Vagina (tissue), 2 donors: ENCODE measurements around the gene LCE2B. TPM values are rescaled to one million over a fixed set of nuclear protein-coding genes. Genes with fewer than 3 reads are reported as not detected.
"Not testable (repeated sequence)": the region's sequence is repeated elsewhere in the genome, so short reads cannot be mapped to it uniquely, and the experiment has no call there.

ENCODE experiments used
- DNase-seq, 2 donors: peaks; one replicate each; pipeline ENCODE4 v3.0.0-alpha.2; 2017; ENCODE audit errors: extremely low spot score in 2 of 2
- H3K27ac ChIP-seq: fragments of 200-600 bp; sonication (generic); one replicate; pipeline ENCODE4 v1.5.1; 2019
- H3K27me3 ChIP-seq: fragments of 200-600 bp; sonication (generic); one replicate; pipeline ENCODE4 v1.5.1; 2019
- H3K36me3 ChIP-seq, 2 donors: fragments of 200-600 bp; sonication (generic); one replicate each; pipeline ENCODE4 v1.5.1; 2017 to 2019
- H3K4me1 ChIP-seq: fragments of 200-600 bp; sonication (generic); one replicate; pipeline ENCODE4 v1.5.1; 2019
- H3K4me3 ChIP-seq, 2 donors: fragments of 200-600 bp; sonication (generic); 1 replicate in 1 of 2; 2 replicates in 1 of 2; pipeline ENCODE4 v1.5.1; 2016 to 2019
- H3K9me3 ChIP-seq: fragments of 200-600 bp; sonication (generic); one replicate; pipeline ENCODE4 v1.5.1; 2019
- CTCF ChIP-seq, 3 experiments: fragments of 450-650 bp in 2 of 3; fragments of 200-600 bp in 1 of 3; sonication (generic) in 1 of 3; IDR thresholded peaks; one replicate each; pipeline ENCODE4 v1.5.1; 2017 to 2019; ENCODE audit warnings: antibody characterized with exemption in 3 of 3, mild to moderate bottlenecking in 2 of 3, moderate library complexity in 2 of 3
- POLR2A ChIP-seq, 2 donors: fragments of 450-650 bp; IDR thresholded peaks; one replicate each; pipeline ENCODE4 v1.6.1; 2017; ENCODE audit warnings: antibody characterized with exemption in 2 of 2, mild to moderate bottlenecking in 2 of 2, moderate library complexity in 2 of 2
- POLR2AphosphoS5 ChIP-seq, 2 donors: sonication (generic); formaldehyde crosslinking; IDR thresholded peaks; one replicate each; pipeline ENCODE4 v1.9.0; 2017; ENCODE audit warnings: antibody characterized with exemption in 2 of 2, mild to moderate bottlenecking in 2 of 2, low read depth in 1 of 2; ENCODE audit not compliant: insufficient read depth in 1 of 2
- intact Hi-C: fragments of 100-400 bp; cut with DNase I; formaldehyde crosslinking; loops from one replicate; pipeline ENCODE4 v1.15.1; 2023
- total RNA-seq: library from RNA; depleted of rRNA; stranded (reverse); fragments of >200 nt; gene quantifications from one replicate; pipeline ENCODE4 v1.2.3, GENCODE V29; 2016

LCE2B gene
- total RNA-seq, 1 donor from 2014 or later: not detected

GRCh38 chr1:152667648-152668047 is 18.3 kb upstream of the LCE2B start:
- DNase-seq: no peak
- H3K9me3 ChIP-seq: no peaks in the 10 kb centered on the region
- no peaks in the 10 kb centered on the region for H3K36me3 ChIP-seq
- intact Hi-C loops: no loop called here
- no peaks in the 10 kb centered on the region for H3K4me1 ChIP-seq
- no peak overlapping the region for H3K4me3 ChIP-seq
- TF ChIP-seq CTCF (IDR thresholded peaks at IDR 0.05) (no peak), POLR2AphosphoS5 (IDR thresholded peaks at IDR 0.05; ENCODE audit: insufficient read depth in 1 of 2, low read depth in 1 of 2) (no peak)
- no peak overlapping the region for H3K27ac ChIP-seq
- no peaks in the 10 kb centered on the region for H3K27me3 ChIP-seq

GRCh38 chr1:152673016-152673415 is 12.9 kb upstream of the LCE2B start:
- TF ChIP-seq CTCF (IDR thresholded peaks at IDR 0.05) (no peak), POLR2A (IDR thresholded peaks at IDR 0.05) (no peak), POLR2AphosphoS5 (IDR thresholded peaks at IDR 0.05; ENCODE audit: insufficient read depth in 1 of 2, low read depth in 1 of 2) (no peak)
- Histone ChIP-seq H3K27me3 (no peaks in the 10 kb centered on the region), H3K4me3 (no peak overlapping the region), H3K36me3 (no peaks in the 10 kb centered on the region), H3K9me3 (no peaks in the 10 kb centered on the region), H3K4me1 (no peaks in the 10 kb centered on the region), H3K27ac (no peak overlapping the region)
- no peak for DNase-seq
- intact Hi-C loops: no loop called here

- H3K4me3 ChIP-seq, H3K27me3 ChIP-seq, H3K36me3 ChIP-seq, intact Hi-C loops, DNase-seq, H3K4me1 ChIP-seq, H3K27ac ChIP-seq, H3K9me3 ChIP-seq: not testable (repeated sequence)
These were observed 10.9 kb upstream of the LCE2B start, which contains the start of gene LCE2C for GRCh38 chr1:152674983-152675382. Gene LCE2C, plus strand, starts transcription at chr1:152675279. Its CDS starts 737 bp downstream, at chr1:152676016.

- H3K27me3 ChIP-seq: no peaks in the 10 kb centered on the region
- no peaks in the 10 kb centered on the region for H3K36me3 ChIP-seq
- no peaks in the 10 kb centered on the region for H3K4me1 ChIP-seq
- no peak overlapping the region for H3K4me3 ChIP-seq
- no peaks in the 10 kb centered on the region for H3K9me3 ChIP-seq
- intact Hi-C loops: no loop called here
- TF ChIP-seq POLR2A (IDR thresholded peaks at IDR 0.05) (no peak), CTCF (IDR thresholded peaks at IDR 0.05) (no peak), POLR2AphosphoS5 (IDR thresholded peaks at IDR 0.05; ENCODE audit: insufficient read depth in 1 of 2, low read depth in 1 of 2) (no peak)
- DNase-seq: no peak
- no peak overlapping the region for H3K27ac ChIP-seq
These were observed 6.5 kb upstream of the LCE2B start for GRCh38 chr1:152679459-152679858.

GRCh38 chr1:152681616-152682015 is 4.3 kb upstream of the LCE2B start:
- no peaks in the 10 kb centered on the region for H3K36me3 ChIP-seq
- H3K27ac ChIP-seq: no peak overlapping the region
- TF ChIP-seq POLR2A (IDR thresholded peaks at IDR 0.05) (no peak), CTCF (IDR thresholded peaks at IDR 0.05) (no peak), POLR2AphosphoS5 (IDR thresholded peaks at IDR 0.05; ENCODE audit: insufficient read depth in 1 of 2, low read depth in 1 of 2) (no peak)
- no peak for DNase-seq
- intact Hi-C loops: no loop called here
- H3K27me3 ChIP-seq: no peaks in the 10 kb centered on the region
- H3K4me3 ChIP-seq: no peak overlapping the region
- no peaks in the 10 kb centered on the region for H3K4me1 ChIP-seq
- H3K9me3 ChIP-seq: no peaks in the 10 kb centered on the region

- no peaks in the 10 kb centered on the region for H3K27me3 ChIP-seq
- H3K9me3 ChIP-seq: no peaks in the 10 kb centered on the region
- no peaks in the 10 kb centered on the region for H3K36me3 ChIP-seq
- H3K4me1 ChIP-seq: no peaks in the 10 kb centered on the region
- H3K4me3 ChIP-seq: no peak overlapping the region
- intact Hi-C loops: no loop called here
- H3K27ac ChIP-seq: no peak overlapping the region
- no peak for DNase-seq
- no peak for TF ChIP-seq CTCF (IDR thresholded peaks at IDR 0.05)
- no peak for TF ChIP-seq POLR2A (IDR thresholded peaks at IDR 0.05)
- TF ChIP-seq POLR2AphosphoS5 (IDR thresholded peaks at IDR 0.05; ENCODE audit: insufficient read depth in 1 of 2, low read depth in 1 of 2): no peak
These were observed 2.1 kb upstream of the LCE2B start for GRCh38 chr1:152683846-152684245.
